B cell (primary cell): ENCODE results near the gene RARS2. TPM values are rescaled to one million over a fixed set of nuclear protein-coding genes. Genes with fewer than 3 reads are reported as not detected.

Experiments
- ATAC-seq: fragments of 200-7000 bp; cut with Tn5 transposase; one replicate; pipeline ENCODE4 v1.10.0; 2021; ENCODE audit warnings: low read depth, mild to moderate bottlenecking, moderate number of reproducible peaks, moderate library complexity
- CTCF ChIA-PET: fragments of 350-600 bp; sonication (Branson Sonifier 250); formaldehyde crosslinking; loops from one replicate; lab custom pipeline; 2021; ENCODE audit warnings: antibody characterized with exemption, inconsistent platforms; lab: Charles Lee
- POLR2A ChIA-PET: fragments of 350-600 bp; sonication (Branson Sonifier 250); formaldehyde crosslinking; loops from one replicate; lab custom pipeline; 2021; ENCODE audit warnings: antibody characterized with exemption; lab: Charles Lee
- DNase-seq: peaks from one replicate; pipeline ENCODE4 v3.0.0; 2013
- H2AFZ ChIP-seq: 2 replicates; pipeline ENCODE4 v1.6.1; 2012; ENCODE audit warnings: mild to moderate bottlenecking, low read depth, low read length; ENCODE audit not compliant: insufficient read depth, poor library complexity, severe bottlenecking
- H3K27ac ChIP-seq, 2 donors: 1 replicate in 1 of 2; 2 replicates in 1 of 2; pipeline ENCODE4 v1.5.1; 2012 to 2013; ENCODE audit warnings: low read length in 2 of 2, mild to moderate bottlenecking in 2 of 2, moderate library complexity in 1 of 2
- H3K27me3 ChIP-seq, 4 experiments: fragments of 200-600 bp in 1 of 4; sonication (generic) in 1 of 4; replicated peaks in 1 of 4; 1 replicate in 2 of 4; 2 replicates in 2 of 4; pipeline versions ENCODE4 v1.6.1 to v1.7.0; 2013 to 2016; ENCODE audit warnings: low read length in 3 of 4, mild to moderate bottlenecking in 2 of 4, mixed read lengths in 1 of 4, moderate library complexity in 1 of 4; ENCODE audit not compliant: insufficient read depth in 4 of 4, control insufficient read depth in 3 of 4; ENCODE audit errors: control extremely low read depth in 1 of 4
- H3K36me3 ChIP-seq, 2 experiments: replicated peaks in 1 of 2; 1 replicate in 1 of 2; 2 replicates in 1 of 2; pipeline versions ENCODE4 v1.6.1 to v1.7.1; 2013; ENCODE audit warnings: low read length in 1 of 2; ENCODE audit not compliant: insufficient read depth in 2 of 2, control insufficient read depth in 1 of 2; ENCODE audit errors: control extremely low read depth in 1 of 2, extremely low read depth in 1 of 2
- H3K4me1 ChIP-seq, 2 donors: fragments of 200-600 bp in 1 of 2; sonication (generic) in 1 of 2; 1 replicate in 1 of 2; 2 replicates in 1 of 2; pipeline versions ENCODE4 v1.5.1 to v1.6.1; 2013 to 2017; ENCODE audit warnings: low read length in 2 of 2; ENCODE audit not compliant: control insufficient read depth in 2 of 2, insufficient read depth in 2 of 2
- H3K4me2 ChIP-seq: replicated peaks from 2 replicates; pipeline ENCODE3; 2012; ENCODE audit warnings: mild to moderate bottlenecking, low read depth, low read length; ENCODE audit not compliant: poor library complexity, severe bottlenecking
- H3K4me3 ChIP-seq, 5 experiments: fragments of 200-600 bp in 1 of 5; sonication (generic) in 1 of 5; 1 replicate in 3 of 5; 2 replicates in 2 of 5; pipeline versions ENCODE4 v1.5.1 to v1.7.0; 2011 to 2016; ENCODE audit warnings: low read length in 4 of 5, mild to moderate bottlenecking in 4 of 5, low read depth in 2 of 5, control low read depth in 1 of 5, moderate library complexity in 1 of 5; ENCODE audit not compliant: insufficient read depth in 1 of 5; ENCODE audit errors: control extremely low read depth in 1 of 5, extremely low read depth in 1 of 5
- H3K79me2 ChIP-seq: fragments of 200-600 bp; sonication (generic); one replicate; pipeline ENCODE4 v1.6.0; 2016; ENCODE audit warnings: low read length; ENCODE audit not compliant: control insufficient read depth, insufficient read depth
- H3K9ac ChIP-seq: fragments of 200-600 bp; sonication (generic); 2 replicates; pipeline ENCODE4 v1.6.1; 2017; ENCODE audit warnings: mild to moderate bottlenecking, low read length, moderate library complexity
- H3K9me3 ChIP-seq, 3 donors: one replicate each; pipeline versions ENCODE4 v1.6.1 to v1.7.1; 2013; ENCODE audit warnings: low read length in 2 of 3; ENCODE audit not compliant: control insufficient read depth in 2 of 3, insufficient read depth in 1 of 3; ENCODE audit errors: control extremely low read depth in 1 of 3
- H4K20me1 ChIP-seq: 2 replicates; pipeline ENCODE4 v1.6.0; 2012; ENCODE audit warnings: mild to moderate bottlenecking, low read length; ENCODE audit not compliant: insufficient read depth, control insufficient read depth, poor library complexity, severe bottlenecking
- H3K27ac Mint-ChIP-seq: one replicate; pipeline ENCODE4 v1.8.0; 2021; ENCODE audit warnings: mixed read lengths
- H3K27me3 Mint-ChIP-seq: one replicate; pipeline ENCODE4 v1.8.0; 2021; ENCODE audit warnings: mixed read lengths
- H3K4me1 Mint-ChIP-seq: one replicate; pipeline ENCODE4 v1.8.0; 2021; ENCODE audit warnings: mixed read lengths
- H3K4me3 Mint-ChIP-seq: one replicate; pipeline ENCODE4 v1.8.0; 2021; ENCODE audit warnings: mixed read lengths
- H3K9me3 Mint-ChIP-seq: one replicate; pipeline ENCODE4 v1.8.0; 2022; ENCODE audit warnings: mixed read lengths; ENCODE audit not compliant: insufficient read depth
- EZH2 ChIP-seq: IDR thresholded peaks from 2 replicates; pipeline ENCODE4 v1.6.1; 2012; ENCODE audit warnings: borderline replicate concordance, low read depth, mild to moderate bottlenecking, moderate library complexity, low read length; ENCODE audit not compliant: insufficient read depth, poor library complexity, severe bottlenecking
- WGBS: methylation state at CpG from one replicate; pipeline ENCODE4 v1.1.5; 2013; ENCODE audit warnings: missing lambda C conversion rate; ENCODE audit not compliant: insufficient coverage; 5-methylcytosine and 5-hydroxymethylcytosine counted together
- intact Hi-C: fragments of 100-400 bp; cut with micrococcal nuclease; formaldehyde crosslinking; loops from one replicate; pipeline ENCODE4 v1.10.0; 2022
- polyA plus RNA-seq: library from polyadenylated mRNA; depleted of rRNA; stranded (reverse); fragments of >200 nt; gene quantifications from 2 replicates; pipeline ENCODE4 v1.2.3, GENCODE V29; 2012
- total RNA-seq, 2 donors: library from RNA; stranded (reverse); fragments of 120-200 nt in 1 of 2; gene quantifications; 1 replicate in 1 of 2; 2 replicates in 1 of 2; pipeline versions ENCODE4 v1.2.3 to v1.2.4, GENCODE V29; 2013 to 2022
- TF ChIP-seq, protein P1 (sequence below): fragments of 200-600 bp; IDR thresholded peaks from one replicate; pipeline ENCODE4 v1.8.0; 2022; ENCODE audit warnings: antibody characterized with exemption, mild to moderate bottlenecking

The RARS2 gene
- total and polyA plus RNA-seq, 2 donors (not counting 1 experiment from before 2014, with no cell fraction given) = 7.1 to 38.7 TPM

DNA sequence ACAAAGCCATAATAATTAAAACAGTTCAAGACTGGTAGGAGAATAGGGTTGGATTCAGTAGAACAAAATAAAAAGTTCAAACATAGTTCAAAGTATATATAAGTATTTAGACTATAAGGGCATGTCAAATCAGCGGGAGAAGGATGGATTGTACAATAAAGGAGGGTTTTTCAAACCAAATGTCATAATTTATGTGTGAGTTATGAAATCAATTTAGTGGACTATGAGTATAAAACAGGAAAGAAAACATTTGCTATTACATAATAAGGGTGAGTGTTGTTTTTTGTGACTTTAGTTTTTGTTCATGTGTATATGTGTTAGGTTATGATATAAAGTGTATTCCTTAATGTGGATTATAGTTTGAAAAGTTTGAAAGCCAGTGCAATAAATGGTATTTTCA is 10.8 kb upstream of the RARS2 start:
- Mint-ChIP-seq H3K4me3 (no peak overlapping the region), H3K27ac (no peak overlapping the region), H3K9me3 (no peaks in the 10 kb centered on the region), H3K27me3 (no peaks in the 10 kb centered on the region), H3K4me1 (no peaks in the 10 kb centered on the region)
- no peak overlapping the region for H3K4me3 ChIP-seq
- POLR2A ChIA-PET = no interaction called here
- no peak overlapping the region for H2AFZ ChIP-seq
- no peak for ATAC-seq
- no peak overlapping the region for H3K27ac ChIP-seq
- no peaks in the 10 kb centered on the region for H4K20me1 ChIP-seq
- no peak overlapping the region for H3K4me2 ChIP-seq
- TF ChIP-seq, protein P1, sequence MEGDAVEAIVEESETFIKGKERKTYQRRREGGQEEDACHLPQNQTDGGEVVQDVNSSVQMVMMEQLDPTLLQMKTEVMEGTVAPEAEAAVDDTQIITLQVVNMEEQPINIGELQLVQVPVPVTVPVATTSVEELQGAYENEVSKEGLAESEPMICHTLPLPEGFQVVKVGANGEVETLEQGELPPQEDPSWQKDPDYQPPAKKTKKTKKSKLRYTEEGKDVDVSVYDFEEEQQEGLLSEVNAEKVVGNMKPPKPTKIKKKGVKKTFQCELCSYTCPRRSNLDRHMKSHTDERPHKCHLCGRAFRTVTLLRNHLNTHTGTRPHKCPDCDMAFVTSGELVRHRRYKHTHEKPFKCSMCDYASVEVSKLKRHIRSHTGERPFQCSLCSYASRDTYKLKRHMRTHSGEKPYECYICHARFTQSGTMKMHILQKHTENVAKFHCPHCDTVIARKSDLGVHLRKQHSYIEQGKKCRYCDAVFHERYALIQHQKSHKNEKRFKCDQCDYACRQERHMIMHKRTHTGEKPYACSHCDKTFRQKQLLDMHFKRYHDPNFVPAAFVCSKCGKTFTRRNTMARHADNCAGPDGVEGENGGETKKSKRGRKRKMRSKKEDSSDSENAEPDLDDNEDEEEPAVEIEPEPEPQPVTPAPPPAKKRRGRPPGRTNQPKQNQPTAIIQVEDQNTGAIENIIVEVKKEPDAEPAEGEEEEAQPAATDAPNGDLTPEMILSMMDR = no peak
- no peak for TF ChIP-seq EZH2
- CTCF ChIA-PET = no interaction called here
- WGBS = no CpG with 5 or more reads among the region's 1 CpG
- intact Hi-C loops = no loop called here
- no peaks in the 10 kb centered on the region for H3K27me3 ChIP-seq
- peaks cover 0 to 2% of the 10 kb centered on the region in 2 experiments for H3K36me3 ChIP-seq
- no peak overlapping the region for H3K9ac ChIP-seq
- H3K79me2 ChIP-seq = no peaks in the 10 kb centered on the region
- H3K4me1 ChIP-seq = no peaks in the 10 kb centered on the region
- H3K9me3 ChIP-seq = no peaks in the 10 kb centered on the region
- DNase-seq = no peak

DNA sequence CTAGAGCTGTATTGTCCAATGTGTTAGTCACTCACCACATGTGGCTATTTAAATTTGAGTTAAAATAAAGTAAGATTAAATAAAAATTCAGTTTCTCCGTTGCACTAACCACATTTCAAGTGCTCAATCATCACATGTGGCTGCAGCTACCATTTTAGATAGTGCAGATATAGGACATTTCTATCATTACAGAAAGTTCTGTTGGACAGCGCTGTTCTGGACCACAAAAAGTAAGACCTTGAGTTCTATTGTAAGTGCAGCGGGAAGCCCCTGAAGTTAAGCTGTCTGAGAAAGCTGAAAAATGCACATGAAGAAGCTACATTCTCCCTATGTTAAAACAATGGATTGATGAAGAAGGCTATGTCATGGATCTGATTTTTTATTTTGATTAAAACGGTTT is 1.2 kb upstream of the RARS2 start:
- H3K4me3 Mint-ChIP-seq = peak overlapping the region; percentile 96
- peaks cover 76% of the 10 kb centered on the region for H3K79me2 ChIP-seq
- CTCF ChIA-PET = no interaction called here
- H3K27me3 Mint-ChIP-seq = no peaks in the 10 kb centered on the region
- H3K36me3 ChIP-seq = peaks cover 0 to 10% of the 10 kb centered on the region in 2 experiments
- H3K27ac Mint-ChIP-seq = peak overlapping the region; percentile 88
- no peaks in the 10 kb centered on the region for H4K20me1 ChIP-seq
- POLR2A ChIA-PET = no interaction called here
- no CpG with 5 or more reads among the region's 4 CpGs for WGBS
- H3K9me3 ChIP-seq = no peaks in the 10 kb centered on the region
- intact Hi-C loops = loop anchor here (1.0 to 5.0 kb wide), 6 partner anchors 111 to 454 kb away; partner anchors contain the start of genes AKIRIN2, SLC35A1 and ZNF292
- DNase-seq (no peak), ATAC-seq (no peak)
- peak overlapping the region; percentile 83 for H3K4me2 ChIP-seq
- H3K4me3 ChIP-seq = peak overlapping the region in 3 of 5 experiments; percentile 84 to 100 (median 99)
- no peaks in the 10 kb centered on the region for H3K9me3 Mint-ChIP-seq
- no peaks in the 10 kb centered on the region for H3K27me3 ChIP-seq
- peak overlapping the region; percentile 98 for H2AFZ ChIP-seq
- TF ChIP-seq, protein P1 = no peak
- no peak for TF ChIP-seq EZH2
- H3K4me1 Mint-ChIP-seq = peaks cover 50% of the 10 kb centered on the region
- H3K27ac ChIP-seq = no peak overlapping the region
- H3K9ac ChIP-seq = peak overlapping the region; percentile 97
- H3K4me1 ChIP-seq = peaks cover 27 to 28% of the 10 kb centered on the region in 2 donors
